ENCODE measurements around the gene MRTO4. TPM values are rescaled to one million over a fixed set of nuclear protein-coding genes. Genes with fewer than 3 reads are reported as not detected.

The MRTO4 gene

Small RNA genes lying within 50 kb of the gene (small RNA-seq; reads per million reads assigned to genes)
- gene RNU6-1099P (ENCODE audit: insufficient read depth) = not detected
